Measurements from ENCODE around the gene SRP9.
"Not testable (repeated sequence)": the region's sequence is repeated elsewhere in the genome, so short reads cannot be mapped to it uniquely, and the experiment has no call there.

GRCh38 chr1:225801146-225801545, 23.5 kb downstream of the SRP9 start:
- TF ChIP-seq CTCF (IDR thresholded peaks at IDR 0.05); POLR2A (IDR thresholded peaks at IDR 0.05; ENCODE audit: low read depth); POLR2AphosphoS5 (IDR thresholded peaks at IDR 0.05); EP300 (IDR thresholded peaks at IDR 0.05): not testable (repeated sequence)
